WTC11 (cell line): ENCODE results near the gene HBD. TPM values are rescaled to one million over a fixed set of nuclear protein-coding genes. Genes with fewer than 3 reads are reported as not detected.

Experiments
- ATAC-seq: fragments of 200-7000 bp; cut with Tn5 transposase; 2 replicates; pipeline ENCODE4 v1.10.0; 2021; ENCODE audit warnings: mild to moderate bottlenecking, moderate library complexity
- CTCF ChIA-PET: fragments of 300-600 bp; sonication (Branson Sonifier 250); formaldehyde crosslinking; loops from one replicate; lab custom pipeline; 2021; ENCODE audit warnings: antibody characterized with exemption; lab: Charles Lee
- POLR2A ChIA-PET: fragments of 350-600 bp; sonication (Branson Sonifier 250); formaldehyde crosslinking; loops from one replicate; lab custom pipeline; 2021; ENCODE audit warnings: antibody characterized with exemption; lab: Charles Lee
- DNase-seq: peaks from one replicate; pipeline ENCODE4 v3.0.0; 2021; ENCODE audit warnings: low spot score
- H3K27ac Mint-ChIP-seq: 2 replicates; pipeline ENCODE4 v1.8.0; 2021; ENCODE audit warnings: mixed read lengths
- H3K27me3 Mint-ChIP-seq: 2 replicates; pipeline ENCODE4 v1.8.0; 2021; ENCODE audit warnings: low read depth, mild to moderate bottlenecking, moderate library complexity, mixed read lengths
- H3K36me3 Mint-ChIP-seq: 2 replicates; pipeline ENCODE4 v1.8.0; 2021; ENCODE audit warnings: mixed read lengths
- H3K4me1 Mint-ChIP-seq: 2 replicates; pipeline ENCODE4 v1.8.0; 2022; ENCODE audit warnings: mixed read lengths
- H3K4me3 Mint-ChIP-seq: 2 replicates; pipeline ENCODE4 v1.8.0; 2021; ENCODE audit warnings: mild to moderate bottlenecking, moderate library complexity, mixed read lengths
- H3K9me3 Mint-ChIP-seq: 2 replicates; pipeline ENCODE4 v1.8.0; 2021; ENCODE audit warnings: mixed read lengths
- ATF1 ChIP-seq: sonication (generic); formaldehyde crosslinking; IDR thresholded peaks from 2 replicates; pipeline ENCODE4 v1.8.1; 2023; ENCODE audit warnings: mild to moderate bottlenecking, moderate library complexity, missing genetic modification reagents
- ATF3 ChIP-seq: sonication (generic); formaldehyde crosslinking; conservative IDR thresholded peaks from 2 replicates; pipeline ENCODE4 v1.8.1; 2022; ENCODE audit warnings: mild to moderate bottlenecking, missing genetic modification reagents
- ATF6 ChIP-seq: sonication (generic); formaldehyde crosslinking; IDR thresholded peaks from 2 replicates; pipeline ENCODE4 v1.8.1; 2023; ENCODE audit warnings: mild to moderate bottlenecking, missing genetic modification reagents
- CTCF ChIP-seq: fragments of 200-600 bp; IDR thresholded peaks from 2 replicates; pipeline ENCODE4 v1.8.0; 2022; ENCODE audit warnings: antibody characterized with exemption
- ESRRA ChIP-seq: sonication (generic); formaldehyde crosslinking; IDR thresholded peaks from 2 replicates; pipeline ENCODE4 v1.8.1; 2022; ENCODE audit warnings: mild to moderate bottlenecking, missing genetic modification reagents, borderline replicate concordance
- FOXJ3 ChIP-seq: sonication (generic); formaldehyde crosslinking; IDR thresholded peaks from 2 replicates; pipeline ENCODE4 v1.9.0; 2021; ENCODE audit warnings: missing genetic modification reagents, mild to moderate bottlenecking, borderline replicate concordance
- GTF2I ChIP-seq: fragments of 250-450 bp; sonication (Bioruptor Pico); conservative IDR thresholded peaks from 2 replicates; pipeline ENCODE4 v1.4.0; 2021; ENCODE audit warnings: mild to moderate bottlenecking
- HMGXB4 ChIP-seq: sonication (generic); formaldehyde crosslinking; IDR thresholded peaks from 2 replicates; pipeline ENCODE4 v1.8.1; 2023; ENCODE audit warnings: mild to moderate bottlenecking, moderate library complexity, missing genetic modification reagents
- IRF1 ChIP-seq: sonication (generic); formaldehyde crosslinking; IDR thresholded peaks from 2 replicates; pipeline ENCODE4 v1.8.0; 2023; ENCODE audit warnings: missing genetic modification reagents
- MLX ChIP-seq: sonication (generic); formaldehyde crosslinking; IDR thresholded peaks from 2 replicates; pipeline ENCODE4 v1.8.1; 2023; ENCODE audit warnings: mild to moderate bottlenecking, missing genetic modification reagents, moderate library complexity
- NFE2L1 ChIP-seq: sonication (generic); formaldehyde crosslinking; IDR thresholded peaks from 2 replicates; pipeline ENCODE4 v1.8.1; 2023; ENCODE audit warnings: missing genetic modification reagents
- PRRX2 ChIP-seq: fragments of 250-450 bp; sonication (Bioruptor Pico); IDR thresholded peaks from 2 replicates; pipeline ENCODE4 v1.8.0; 2021; ENCODE audit warnings: mild to moderate bottlenecking
- SMAD3 ChIP-seq: sonication (generic); formaldehyde crosslinking; IDR thresholded peaks from 2 replicates; pipeline ENCODE4 v1.8.0; 2022; ENCODE audit warnings: missing genetic modification reagents, mild to moderate bottlenecking, borderline replicate concordance
- USF1 ChIP-seq: sonication (generic); formaldehyde crosslinking; IDR thresholded peaks from 2 replicates; pipeline ENCODE4 v1.8.0; 2022; ENCODE audit warnings: mild to moderate bottlenecking, missing genetic modification reagents
- ZBTB21 ChIP-seq: sonication (generic); formaldehyde crosslinking; IDR thresholded peaks from 2 replicates; pipeline ENCODE4 v1.8.1; 2023; ENCODE audit warnings: mild to moderate bottlenecking, missing genetic modification reagents, borderline replicate concordance
- ZBTB43 ChIP-seq: sonication (generic); formaldehyde crosslinking; IDR thresholded peaks from 2 replicates; pipeline ENCODE4 v1.8.1; 2023; ENCODE audit warnings: mild to moderate bottlenecking, missing genetic modification reagents
- ZNF281 ChIP-seq: sonication (generic); formaldehyde crosslinking; IDR thresholded peaks from 2 replicates; pipeline ENCODE4 v1.8.0; 2023; ENCODE audit warnings: mild to moderate bottlenecking, missing genetic modification reagents
- ZSCAN18 ChIP-seq: fragments of 250-450 bp; sonication (Bioruptor Pico); IDR thresholded peaks from 2 replicates; pipeline ENCODE4 v2.1.2; 2022; ENCODE audit warnings: mild to moderate bottlenecking, moderate library complexity
- total RNA-seq: library from RNA; stranded (reverse); gene quantifications from 3 replicates; pipeline ENCODE4 v1.2.3, GENCODE V29; 2021

HBD gene
- total RNA-seq, 1 experiment from 2014 or later: not detected

- CTCF ChIA-PET: no interaction called here
- H3K36me3 Mint-ChIP-seq: no peaks in the 10 kb centered on the region
- TF ChIP-seq SMAD3 (no peak), ESRRA (CRISPR knock-in tag) (no peak), IRF1 (CRISPR knock-in tag) (no peak), ZBTB43 (CRISPR knock-in tag) (no peak), ZBTB21 (no peak), FOXJ3 (no peak), CTCF (no peak), ATF6 (no peak), ZNF281 (CRISPR knock-in tag) (no peak), GTF2I (CRISPR knock-in tag) (no peak), MLX (CRISPR knock-in tag) (no peak), ZSCAN18 (no peak), ATF3 (CRISPR knock-in tag) (no peak), PRRX2 (CRISPR knock-in tag) (no peak), USF1 (CRISPR knock-in tag) (no peak), HMGXB4 (CRISPR knock-in tag) (no peak), NFE2L1 (CRISPR knock-in tag) (no peak), ATF1 (CRISPR knock-in tag) (no peak)
- TF ChIP-seq, all 79 proteins: peak for 0
- Mint-ChIP-seq H3K27me3 (no peaks in the 10 kb centered on the region), H3K27ac (no peak overlapping the region), H3K4me3 (no peak overlapping the region), H3K4me1 (peaks cover 5% of the 10 kb centered on the region), H3K9me3 (no peaks in the 10 kb centered on the region; the same call in 1 of the 2 replicates)
- POLR2A ChIA-PET: interaction anchor here (1.0 kb wide), 1 partner anchor 9 kb away, joined by 3 read pairs; the partner anchor contains the start of gene HBE1
- ATAC-seq (no peak), DNase-seq (no peak)
These were observed 45.3 kb upstream of the HBD start for GRCh38 chr11:5279471-5280090.
